Neutrophil (primary cell): ENCODE results near the gene STH.

Experiments used
- H3K27ac ChIP-seq: fragments of 200-600 bp; sonication (generic); 2 replicates; pipeline ENCODE4 v1.5.1; 2016; ENCODE audit warnings: mild to moderate bottlenecking, moderate library complexity
- H3K27me3 ChIP-seq: fragments of 200-600 bp; sonication (generic); 2 replicates; pipeline ENCODE4 v1.6.0; 2016; ENCODE audit warnings: mild to moderate bottlenecking
- H3K36me3 ChIP-seq: fragments of 200-600 bp; sonication (generic); 2 replicates; pipeline ENCODE4 v1.5.1; 2017
- H3K4me1 ChIP-seq, 2 experiments: fragments of 200-600 bp in 1 of 2; sonication (generic) in 1 of 2; 1 replicate in 1 of 2; 2 replicates in 1 of 2; pipeline versions ENCODE4 v1.5.1 to v1.6.1; 2013 to 2016; ENCODE audit warnings: low read depth in 1 of 2, low read length in 1 of 2, mild to moderate bottlenecking in 1 of 2, moderate library complexity in 1 of 2; ENCODE audit not compliant: control insufficient read depth in 1 of 2, insufficient read depth in 1 of 2
- H3K4me3 ChIP-seq, 2 experiments: fragments of 200-600 bp in 1 of 2; sonication (generic) in 1 of 2; 1 replicate in 1 of 2; 2 replicates in 1 of 2; pipeline ENCODE4 v1.5.1; 2013 to 2016; ENCODE audit warnings: low read depth in 1 of 2, low read length in 1 of 2, mild to moderate bottlenecking in 1 of 2, moderate library complexity in 1 of 2
- H3K9me3 ChIP-seq: fragments of 200-600 bp; sonication (generic); 2 replicates; pipeline ENCODE4 v1.5.1; 2016
- TF ChIP-seq, protein P1 (sequence below): fragments of 200-600 bp; sonication (generic); IDR thresholded peaks from 2 replicates; pipeline ENCODE4 v1.5.1; 2016; ENCODE audit warnings: antibody characterized with exemption

Gene STH

DNA sequence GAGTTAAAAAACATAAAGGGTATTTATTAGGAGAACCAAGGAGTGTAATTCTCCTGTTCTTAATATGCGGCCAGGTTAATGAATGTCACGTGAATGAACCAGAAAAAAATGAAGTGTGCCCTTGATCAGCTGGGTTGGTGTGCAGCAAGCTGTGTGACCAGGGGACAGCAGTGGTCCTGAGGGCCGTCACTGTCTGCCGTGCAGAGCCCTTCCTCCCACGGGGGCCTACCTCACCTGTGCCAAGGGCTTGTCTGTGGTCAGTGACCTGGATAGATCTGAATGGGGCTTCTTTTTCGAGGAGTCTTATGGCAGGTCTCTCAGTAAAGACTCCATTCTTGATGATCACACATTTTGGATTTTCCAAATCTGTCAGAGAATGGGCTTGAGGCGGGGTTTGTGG lies 17.7 kb upstream of the STH start:
- Histone ChIP-seq H3K27ac (no peak overlapping the region), H3K27me3 (no peaks in the 10 kb centered on the region), H3K9me3 (no peaks in the 10 kb centered on the region), H3K4me1 (no peaks in the 10 kb centered on the region), H3K36me3 (no peaks in the 10 kb centered on the region), H3K4me3 (no peak overlapping the region)
- TF ChIP-seq, protein P1, sequence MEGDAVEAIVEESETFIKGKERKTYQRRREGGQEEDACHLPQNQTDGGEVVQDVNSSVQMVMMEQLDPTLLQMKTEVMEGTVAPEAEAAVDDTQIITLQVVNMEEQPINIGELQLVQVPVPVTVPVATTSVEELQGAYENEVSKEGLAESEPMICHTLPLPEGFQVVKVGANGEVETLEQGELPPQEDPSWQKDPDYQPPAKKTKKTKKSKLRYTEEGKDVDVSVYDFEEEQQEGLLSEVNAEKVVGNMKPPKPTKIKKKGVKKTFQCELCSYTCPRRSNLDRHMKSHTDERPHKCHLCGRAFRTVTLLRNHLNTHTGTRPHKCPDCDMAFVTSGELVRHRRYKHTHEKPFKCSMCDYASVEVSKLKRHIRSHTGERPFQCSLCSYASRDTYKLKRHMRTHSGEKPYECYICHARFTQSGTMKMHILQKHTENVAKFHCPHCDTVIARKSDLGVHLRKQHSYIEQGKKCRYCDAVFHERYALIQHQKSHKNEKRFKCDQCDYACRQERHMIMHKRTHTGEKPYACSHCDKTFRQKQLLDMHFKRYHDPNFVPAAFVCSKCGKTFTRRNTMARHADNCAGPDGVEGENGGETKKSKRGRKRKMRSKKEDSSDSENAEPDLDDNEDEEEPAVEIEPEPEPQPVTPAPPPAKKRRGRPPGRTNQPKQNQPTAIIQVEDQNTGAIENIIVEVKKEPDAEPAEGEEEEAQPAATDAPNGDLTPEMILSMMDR, result no peak

DNA sequence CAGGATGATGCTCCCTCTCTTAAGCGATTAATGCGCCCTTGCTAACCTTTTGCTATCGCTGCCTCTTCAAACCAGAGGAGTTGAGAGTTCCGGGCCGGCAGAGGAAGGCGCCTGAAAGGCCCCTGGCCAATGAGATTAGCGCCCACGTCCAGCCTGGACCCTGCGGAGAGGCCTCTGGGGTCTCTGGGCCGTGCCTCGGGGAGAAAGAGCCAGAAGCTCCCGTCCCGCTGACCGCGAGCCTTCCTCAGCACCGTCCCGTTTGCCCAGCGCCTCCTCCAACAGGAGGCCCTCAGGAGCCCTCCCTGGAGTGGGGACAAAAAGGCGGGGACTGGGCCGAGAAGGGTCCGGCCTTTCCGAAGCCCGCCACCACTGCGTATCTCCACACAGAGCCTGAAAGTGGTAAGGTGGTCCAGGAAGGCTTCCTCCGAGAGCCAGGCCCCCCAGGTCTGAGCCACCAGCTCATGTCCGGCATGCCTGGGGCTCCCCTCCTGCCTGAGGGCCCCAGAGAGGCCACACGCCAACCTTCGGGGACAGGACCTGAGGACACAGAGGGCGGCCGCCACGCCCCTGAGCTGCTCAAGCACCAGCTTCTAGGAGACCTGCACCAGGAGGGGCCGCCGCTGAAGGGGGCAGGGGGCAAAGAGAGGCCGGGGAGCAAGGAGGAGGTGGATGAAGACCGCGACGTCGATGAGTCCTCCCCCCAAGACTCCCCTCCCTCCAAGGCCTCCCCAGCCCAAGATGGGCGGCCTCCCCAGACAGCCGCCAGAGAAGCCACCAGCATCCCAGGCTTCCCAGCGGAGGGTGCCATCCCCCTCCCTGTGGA lies 16.0 kb upstream of the STH start:
- Histone ChIP-seq H3K4me1 (no peaks in the 10 kb centered on the region), H3K27me3 (no peaks in the 10 kb centered on the region), H3K27ac (no peak overlapping the region), H3K4me3 (no peak overlapping the region), H3K36me3 (no peaks in the 10 kb centered on the region), H3K9me3 (no peaks in the 10 kb centered on the region)
- TF ChIP-seq, protein P1, result no peak

DNA sequence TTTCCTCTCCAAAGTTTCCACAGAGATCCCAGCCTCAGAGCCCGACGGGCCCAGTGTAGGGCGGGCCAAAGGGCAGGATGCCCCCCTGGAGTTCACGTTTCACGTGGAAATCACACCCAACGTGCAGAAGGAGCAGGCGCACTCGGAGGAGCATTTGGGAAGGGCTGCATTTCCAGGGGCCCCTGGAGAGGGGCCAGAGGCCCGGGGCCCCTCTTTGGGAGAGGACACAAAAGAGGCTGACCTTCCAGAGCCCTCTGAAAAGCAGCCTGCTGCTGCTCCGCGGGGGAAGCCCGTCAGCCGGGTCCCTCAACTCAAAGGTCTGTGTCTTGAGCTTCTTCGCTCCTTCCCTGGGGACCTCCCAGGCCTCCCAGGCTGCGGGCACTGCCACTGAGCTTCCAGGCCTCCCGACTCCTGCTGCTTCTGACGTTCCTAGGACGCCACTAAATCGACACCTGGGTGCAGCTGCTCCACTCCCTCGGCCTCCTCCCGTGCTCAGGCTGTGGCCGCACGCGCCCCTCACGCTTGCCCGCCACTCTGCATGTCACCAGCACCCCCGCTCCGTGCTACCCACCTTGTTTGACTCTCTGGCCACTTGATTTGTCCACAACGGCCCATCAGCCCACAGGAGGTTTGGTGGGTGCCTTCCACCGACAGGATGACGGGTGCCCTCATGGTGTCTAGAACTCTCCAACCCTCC lies 15.3 kb upstream of the STH start:
- Histone ChIP-seq H3K9me3 (no peaks in the 10 kb centered on the region), H3K4me1 (no peaks in the 10 kb centered on the region), H3K27me3 (no peaks in the 10 kb centered on the region), H3K36me3 (no peaks in the 10 kb centered on the region), H3K4me3 (no peak overlapping the region), H3K27ac (no peak overlapping the region)
- TF ChIP-seq, protein P1, result no peak

DNA sequence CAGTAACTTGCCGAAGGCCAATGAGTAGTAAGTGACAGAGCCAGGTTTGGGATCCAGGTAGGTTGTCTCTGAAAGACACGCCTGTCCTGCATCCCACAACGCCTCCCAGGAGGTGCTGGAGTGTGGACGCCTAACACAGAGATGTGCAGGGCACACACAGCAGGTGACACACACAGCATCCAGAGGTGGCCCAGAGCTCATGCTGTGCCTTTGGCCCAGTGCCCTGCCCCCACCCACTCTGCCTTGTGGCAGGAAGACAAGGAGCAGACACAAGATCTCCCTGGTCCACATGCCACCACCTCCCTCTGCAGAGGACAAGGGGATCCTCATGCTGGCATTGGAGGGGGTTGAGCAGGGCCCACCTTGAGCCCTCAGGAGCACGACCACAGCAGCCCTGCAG lies 14.7 kb upstream of the STH start:
- H3K27me3 ChIP-seq, result no peaks in the 10 kb centered on the region
- no peak overlapping the region for H3K4me3 ChIP-seq
- H3K9me3 ChIP-seq, result no peaks in the 10 kb centered on the region
- no peak overlapping the region for H3K27ac ChIP-seq
- H3K4me1 ChIP-seq, result no peaks in the 10 kb centered on the region
- TF ChIP-seq, protein P1, result no peak
- no peaks in the 10 kb centered on the region for H3K36me3 ChIP-seq

DNA sequence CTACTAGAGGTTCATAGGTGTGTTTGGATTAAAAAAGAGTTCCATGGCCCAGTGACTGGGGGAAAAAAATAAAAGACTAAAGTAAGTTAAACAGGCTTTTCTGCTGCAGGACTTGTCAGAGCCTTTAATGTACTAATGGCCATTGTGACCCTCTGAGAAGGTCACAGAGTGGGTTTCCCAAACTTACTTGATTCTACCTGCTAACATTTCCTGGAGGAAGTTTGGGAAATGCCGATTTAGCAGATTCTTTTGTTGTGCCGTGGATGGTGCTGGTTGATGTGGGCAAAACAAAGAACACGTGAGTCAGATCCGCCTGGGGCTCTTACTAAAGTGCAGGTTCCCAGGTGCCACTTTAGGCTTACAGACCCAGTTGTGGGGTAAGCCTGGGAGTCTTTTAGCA lies 13.6 kb upstream of the STH start:
- no peaks in the 10 kb centered on the region for H3K4me1 ChIP-seq
- TF ChIP-seq, protein P1, result no peak
- no peaks in the 10 kb centered on the region for H3K36me3 ChIP-seq
- H3K9me3 ChIP-seq, result no peaks in the 10 kb centered on the region
- no peak overlapping the region for H3K4me3 ChIP-seq
- no peak overlapping the region for H3K27ac ChIP-seq
- no peaks in the 10 kb centered on the region for H3K27me3 ChIP-seq
